Gastroesophageal sphincter (tissue), 3 donors: ENCODE data around the gene MSANTD4.

ENCODE experiments used
- CTCF ChIP-seq, 4 experiments: fragments of 200-600 bp in 2 of 4; fragments of 450-650 bp in 2 of 4; sonication (generic) in 1 of 4; IDR thresholded peaks; one replicate each; pipeline ENCODE4 v1.5.1; 2017 to 2019; ENCODE audit warnings: antibody characterized with exemption in 4 of 4, mild to moderate bottlenecking in 2 of 4, moderate library complexity in 2 of 4
- POLR2A ChIP-seq, 2 donors: fragments of 450-650 bp; IDR thresholded peaks; one replicate each; pipeline ENCODE4 v1.6.1; 2017; ENCODE audit warnings: antibody characterized with exemption in 2 of 2, mild to moderate bottlenecking in 2 of 2, moderate library complexity in 1 of 2
- POLR2AphosphoS5 ChIP-seq: sonication (generic); formaldehyde crosslinking; IDR thresholded peaks from one replicate; pipeline ENCODE4 v1.6.1; 2017; ENCODE audit warnings: antibody characterized with exemption

- TF ChIP-seq POLR2A (IDR thresholded peaks at IDR 0.05) (no peak), CTCF (IDR thresholded peaks at IDR 0.05) (no peak), POLR2AphosphoS5 (no peak)
These were observed 61.5 kb downstream of the MSANTD4 start for GRCh38 chr11:105960252-105961245.
